Cardiac muscle cell (in vitro differentiated cells and primary cell): Measurements from ENCODE around the gene SKAP2. TPM values are rescaled to one million over a fixed set of nuclear protein-coding genes. Genes with fewer than 3 reads are reported as not detected.

Experiments
- DNase-seq, 2 donors: peaks; one replicate each; pipeline versions ENCODE4 v3.0.0 to v3.0.0-alpha.2; 2010 to 2017; ENCODE audit warnings: low read depth in 1 of 2, low spot score in 1 of 2
- H3K27ac ChIP-seq: fragments of 200-600 bp; sonication (generic); 2 replicates; pipeline ENCODE4 v1.5.1; 2016
- H3K27me3 ChIP-seq: fragments of 200-600 bp; sonication (generic); 2 replicates; pipeline ENCODE4 v1.6.0; 2016; ENCODE audit warnings: control low read depth
- H3K36me3 ChIP-seq: fragments of 200-600 bp; sonication (generic); 2 replicates; pipeline ENCODE4 v1.5.1; 2016; ENCODE audit warnings: control low read depth
- H3K4me1 ChIP-seq: fragments of 200-600 bp; sonication (generic); 2 replicates; pipeline ENCODE4 v1.8.1; 2017; ENCODE audit warnings: low read depth, mild to moderate bottlenecking, mixed run types
- H3K4me3 ChIP-seq: fragments of 200-600 bp; sonication (generic); 2 replicates; pipeline ENCODE4 v1.5.1; 2016; ENCODE audit warnings: mild to moderate bottlenecking
- H3K9me3 ChIP-seq: fragments of 200-600 bp; sonication (generic); 2 replicates; pipeline ENCODE4 v1.5.1; 2017; ENCODE audit warnings: low read depth, mild to moderate bottlenecking, control low read depth
- polyA plus RNA-seq: library from polyadenylated mRNA; unstranded; fragments of >200 nt; fragmentation: Nextera tagmentation; extraction: Ambion mirVana; gene quantifications from 2 replicates; pipeline ENCODE4 v1.2.1, GENCODE V29; 2016
- total RNA-seq: library from RNA; depleted of rRNA; stranded (reverse); fragments of >200 nt; gene quantifications from 2 replicates; pipeline ENCODE4 v1.2.3, GENCODE V29; 2016
- TF ChIP-seq, protein P1 (sequence below): IDR thresholded peaks from 2 replicates; pipeline ENCODE4 v1.5.1; 2012; ENCODE audit warnings: low read depth, mild to moderate bottlenecking, low read length

SKAP2 gene
- total and polyA plus RNA-seq, 2 experiments from 2014 or later: 1.2 to 2.8 TPM

DNA sequence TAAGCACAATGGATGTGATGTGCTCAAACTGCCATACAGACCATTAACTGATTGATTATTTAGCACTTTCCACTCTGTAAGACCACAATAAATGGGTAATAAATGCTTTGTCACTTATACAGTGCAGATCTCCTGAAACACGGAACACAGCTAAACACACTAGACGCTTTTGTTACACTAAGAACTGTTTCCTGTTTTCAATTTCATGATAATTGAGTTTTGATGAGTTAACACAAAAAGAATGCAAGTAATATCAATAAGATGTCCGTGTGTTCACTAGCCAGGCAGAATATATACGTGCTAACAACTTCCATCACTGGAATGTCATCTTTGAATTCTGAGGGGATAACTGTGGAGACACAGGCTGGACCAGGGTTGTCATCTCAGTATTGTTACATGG, 178.8 kb downstream of the SKAP2 start:
- no peaks in the 10 kb centered on the region for H3K36me3 ChIP-seq
- no peak overlapping the region for H3K27ac ChIP-seq
- peaks cover 13% of the 10 kb centered on the region for H3K4me1 ChIP-seq
- peaks cover 38% of the 10 kb centered on the region for H3K27me3 ChIP-seq
- no peaks in the 10 kb centered on the region for H3K9me3 ChIP-seq
- no peak overlapping the region for H3K4me3 ChIP-seq
- no peak for DNase-seq
- TF ChIP-seq, protein P1, sequence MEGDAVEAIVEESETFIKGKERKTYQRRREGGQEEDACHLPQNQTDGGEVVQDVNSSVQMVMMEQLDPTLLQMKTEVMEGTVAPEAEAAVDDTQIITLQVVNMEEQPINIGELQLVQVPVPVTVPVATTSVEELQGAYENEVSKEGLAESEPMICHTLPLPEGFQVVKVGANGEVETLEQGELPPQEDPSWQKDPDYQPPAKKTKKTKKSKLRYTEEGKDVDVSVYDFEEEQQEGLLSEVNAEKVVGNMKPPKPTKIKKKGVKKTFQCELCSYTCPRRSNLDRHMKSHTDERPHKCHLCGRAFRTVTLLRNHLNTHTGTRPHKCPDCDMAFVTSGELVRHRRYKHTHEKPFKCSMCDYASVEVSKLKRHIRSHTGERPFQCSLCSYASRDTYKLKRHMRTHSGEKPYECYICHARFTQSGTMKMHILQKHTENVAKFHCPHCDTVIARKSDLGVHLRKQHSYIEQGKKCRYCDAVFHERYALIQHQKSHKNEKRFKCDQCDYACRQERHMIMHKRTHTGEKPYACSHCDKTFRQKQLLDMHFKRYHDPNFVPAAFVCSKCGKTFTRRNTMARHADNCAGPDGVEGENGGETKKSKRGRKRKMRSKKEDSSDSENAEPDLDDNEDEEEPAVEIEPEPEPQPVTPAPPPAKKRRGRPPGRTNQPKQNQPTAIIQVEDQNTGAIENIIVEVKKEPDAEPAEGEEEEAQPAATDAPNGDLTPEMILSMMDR: no peak

DNA sequence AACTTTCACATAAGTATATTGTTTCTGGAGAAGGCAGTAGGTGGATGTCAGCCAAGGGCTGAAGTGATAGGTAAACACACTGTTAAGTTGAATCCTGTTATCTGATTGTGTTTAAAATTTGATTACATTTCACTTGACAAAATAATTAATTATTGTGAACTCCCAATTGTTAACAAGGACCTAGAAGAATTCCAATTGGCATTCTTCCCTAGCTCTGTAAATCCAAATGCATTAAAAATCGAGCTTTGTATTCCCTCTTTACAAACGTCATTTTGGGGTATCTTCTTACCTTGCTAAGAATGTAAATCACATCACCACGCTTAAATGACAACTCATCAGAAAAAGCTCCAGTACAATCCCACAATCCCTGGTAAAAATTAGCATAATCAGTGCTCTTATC, 179.9 kb downstream of the SKAP2 start:
- Histone ChIP-seq H3K9me3 (no peaks in the 10 kb centered on the region), H3K36me3 (no peaks in the 10 kb centered on the region), H3K4me1 (peaks cover 13% of the 10 kb centered on the region), H3K27ac (no peak overlapping the region), H3K27me3 (peaks cover 45% of the 10 kb centered on the region), H3K4me3 (no peak overlapping the region)
- no peak for DNase-seq
- TF ChIP-seq, protein P1: no peak

- Histone ChIP-seq H3K27me3 (peaks cover 53% of the 10 kb centered on the region), H3K27ac (no peak overlapping the region), H3K4me3 (no peak overlapping the region), H3K36me3 (no peaks in the 10 kb centered on the region), H3K9me3 (no peaks in the 10 kb centered on the region), H3K4me1 (peaks cover 4% of the 10 kb centered on the region)
- DNase-seq: no peak
- TF ChIP-seq, protein P1: no peak
These were observed 181.1 kb downstream of the SKAP2 start for GRCh38 chr7:26683277-26683676.

DNA sequence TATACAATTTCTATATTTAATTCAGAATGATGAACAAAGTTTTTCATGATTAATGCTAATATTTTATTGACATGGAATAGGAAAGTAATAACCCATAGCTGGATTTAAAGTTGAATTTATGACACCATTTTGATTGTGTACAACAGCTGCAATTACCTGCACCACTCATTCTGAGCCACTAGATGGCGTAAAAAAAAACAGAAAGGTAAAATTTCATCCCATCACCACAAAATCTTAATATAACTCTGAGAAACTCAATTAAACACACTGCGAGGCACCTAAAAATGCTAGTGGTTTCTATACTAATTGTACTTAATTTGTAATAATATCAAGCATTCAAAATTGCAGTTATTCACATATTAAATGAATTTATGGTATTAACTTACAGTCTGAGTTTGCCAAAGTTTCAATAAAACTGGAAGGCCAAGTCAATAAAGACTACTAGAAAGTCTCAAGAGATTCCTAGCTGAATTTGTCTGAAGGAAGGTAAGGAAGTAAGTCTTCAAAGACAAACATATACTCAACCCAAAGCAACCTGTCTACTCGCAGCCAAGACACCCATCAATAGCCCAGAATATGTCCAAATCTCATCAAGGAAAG, 182.5 kb downstream of the SKAP2 start:
- Histone ChIP-seq H3K9me3 (no peaks in the 10 kb centered on the region), H3K4me3 (no peak overlapping the region), H3K4me1 (no peaks in the 10 kb centered on the region), H3K27ac (no peak overlapping the region), H3K36me3 (no peaks in the 10 kb centered on the region), H3K27me3 (peaks cover 57% of the 10 kb centered on the region)
- TF ChIP-seq, protein P1: peak; percentile 75
- DNase-seq: peak; percentile 24 to 40

- no peak overlapping the region for H3K27ac ChIP-seq
- no peak for DNase-seq
- H3K27me3 ChIP-seq: peaks cover 62% of the 10 kb centered on the region
- H3K36me3 ChIP-seq: no peaks in the 10 kb centered on the region
- H3K9me3 ChIP-seq: no peaks in the 10 kb centered on the region
- no peaks in the 10 kb centered on the region for H3K4me1 ChIP-seq
- H3K4me3 ChIP-seq: no peak overlapping the region
- TF ChIP-seq, protein P1: no peak
These were observed 183.8 kb downstream of the SKAP2 start for GRCh38 chr7:26680587-26680986.
